T follicular helper cell (primary cell): ENCODE measurements around the gene AKNA.

Experiments used
- DNase-seq: peaks from one replicate; pipeline ENCODE4 v3.0.0-alpha.2; 2020; ENCODE audit warnings: low read depth

AKNA gene

DNA sequence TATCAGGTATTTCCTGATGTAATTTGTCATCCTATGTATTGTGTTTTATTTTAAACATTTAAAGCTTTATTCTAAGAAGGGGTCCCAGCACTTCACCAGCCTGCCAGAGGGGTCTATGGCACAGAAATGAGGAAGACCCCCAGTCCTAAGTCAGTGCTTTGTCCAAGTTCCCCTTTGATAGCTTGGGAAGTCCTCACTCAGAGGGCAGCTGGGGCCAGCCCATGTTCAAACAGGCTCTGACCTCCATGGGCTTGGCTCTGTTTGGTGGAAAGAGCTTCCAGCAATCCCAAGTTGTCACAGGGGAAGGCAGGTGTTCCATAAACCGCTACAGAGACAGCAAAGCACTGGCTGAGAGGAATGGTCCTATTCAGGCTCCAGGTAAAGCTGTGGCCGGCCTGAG, 26.6 kb upstream of the AKNA start:
- no peak for DNase-seq

GRCh38 chr9:114413861-114414301, 26.1 kb upstream of the AKNA start:
- no peak for DNase-seq

- DNase-seq = no peak
These were observed 24.4 kb upstream of the AKNA start for GRCh38 chr9:114412048-114412683.

GRCh38 chr9:114411452-114411851, 23.7 kb upstream of the AKNA start:
- DNase-seq = no peak

GRCh38 chr9:114410910-114411309, 23.1 kb upstream of the AKNA start:
- DNase-seq = no peak

- DNase-seq = no peak
These were observed 22.1 kb upstream of the AKNA start for GRCh38 chr9:114409842-114410241.

DNA sequence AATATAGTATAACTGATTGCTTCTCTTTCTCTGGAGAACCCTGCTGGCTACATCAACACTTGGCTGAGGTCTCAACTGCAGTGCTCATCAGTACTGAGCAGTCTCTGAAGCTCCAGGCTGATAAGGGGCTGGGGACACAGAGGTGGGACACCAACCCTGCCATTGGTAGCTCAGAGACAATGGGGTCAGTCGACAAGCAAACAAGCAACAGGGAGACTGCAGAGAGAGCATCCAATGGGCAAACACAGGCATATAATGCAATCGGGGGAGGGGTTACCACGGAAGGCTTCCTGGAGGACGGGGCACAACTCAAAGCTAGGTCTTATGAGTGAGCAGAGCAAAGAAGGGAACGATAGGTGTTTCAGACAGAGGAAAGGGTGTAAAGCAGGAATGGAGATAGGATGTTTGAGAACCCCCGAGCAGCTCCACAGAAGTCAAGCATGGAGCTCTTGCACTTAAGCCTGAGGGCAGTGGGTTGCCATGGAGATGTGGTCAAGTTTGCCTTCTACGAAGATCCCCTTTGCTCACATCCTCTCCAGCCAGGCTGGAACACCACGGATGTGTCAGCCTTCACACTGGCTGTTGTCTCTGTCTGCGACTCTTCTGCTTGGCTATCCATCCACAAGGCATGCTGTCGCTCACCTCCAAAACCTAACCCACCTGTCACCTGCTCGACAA, 21.5 kb upstream of the AKNA start:
- no peak for DNase-seq

- DNase-seq = no peak
These were observed 20.9 kb upstream of the AKNA start for GRCh38 chr9:114408645-114409044.

GRCh38 chr9:114407889-114408288, 20.1 kb upstream of the AKNA start:
- DNase-seq = no peak

GRCh38 chr9:114406441-114406840, 18.7 kb upstream of the AKNA start:
- no peak for DNase-seq

- peak; percentile 73 for DNase-seq
These were observed 17.7 kb upstream of the AKNA start for GRCh38 chr9:114405294-114406034.

- no peak for DNase-seq
These were observed 16.7 kb upstream of the AKNA start for GRCh38 chr9:114404531-114404930.

DNA sequence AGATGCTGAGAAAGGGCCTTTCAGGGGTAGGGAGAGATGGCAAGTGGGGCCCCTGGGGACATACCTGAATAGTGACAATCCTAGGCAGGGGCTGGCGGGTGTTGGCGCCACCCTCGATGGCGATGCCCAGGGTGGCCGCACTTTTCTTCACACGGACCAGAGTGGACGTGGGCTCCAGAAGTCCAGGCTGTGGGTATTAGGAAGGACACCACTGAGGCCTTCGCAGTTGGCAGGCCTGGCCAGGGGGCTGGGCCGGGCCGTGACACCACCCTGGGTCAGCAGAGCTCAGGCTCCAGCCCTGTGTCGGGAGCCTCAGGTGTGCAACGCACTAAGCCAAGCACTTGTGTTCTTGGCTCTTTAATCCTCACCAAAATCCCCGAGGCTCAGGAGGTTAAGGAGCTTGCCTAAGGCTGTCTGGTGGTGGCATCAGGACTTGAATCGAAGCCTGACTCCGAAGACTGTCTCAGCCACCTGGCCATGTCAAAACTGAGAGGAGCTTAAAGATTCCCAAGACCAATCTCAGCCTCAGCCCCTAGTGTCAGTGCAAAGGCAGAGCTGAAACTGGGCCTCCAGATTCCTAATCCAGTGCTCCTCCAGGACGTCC, 15.5 kb upstream of the AKNA start:
- no peak for DNase-seq

- DNase-seq = no peak
These were observed 13.6 kb upstream of the AKNA start for GRCh38 chr9:114401344-114401743.

- DNase-seq = no peak
These were observed 13.0 kb upstream of the AKNA start for GRCh38 chr9:114400772-114401171.

- no peak for DNase-seq
These were observed 12.4 kb upstream of the AKNA start for GRCh38 chr9:114400219-114400618.

DNA sequence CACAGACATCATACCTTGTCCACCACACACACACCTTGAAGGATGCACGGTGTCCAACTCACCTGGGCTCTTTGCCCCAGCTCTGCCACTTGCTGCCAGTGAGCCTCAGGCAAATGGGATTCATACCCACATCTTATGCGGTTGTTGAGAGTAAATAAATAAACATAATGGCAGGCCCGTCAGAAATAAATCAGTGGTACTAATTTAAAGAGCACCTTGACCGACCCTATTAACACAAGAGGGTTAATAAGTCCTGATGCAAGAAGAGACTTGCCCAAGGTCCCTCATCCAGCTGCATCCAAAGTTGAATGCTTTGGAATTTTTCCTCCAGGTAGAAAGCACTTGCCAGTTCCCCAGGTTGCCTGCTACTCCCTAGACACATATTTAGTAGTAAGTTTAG, 11.6 kb upstream of the AKNA start:
- no peak for DNase-seq

DNA sequence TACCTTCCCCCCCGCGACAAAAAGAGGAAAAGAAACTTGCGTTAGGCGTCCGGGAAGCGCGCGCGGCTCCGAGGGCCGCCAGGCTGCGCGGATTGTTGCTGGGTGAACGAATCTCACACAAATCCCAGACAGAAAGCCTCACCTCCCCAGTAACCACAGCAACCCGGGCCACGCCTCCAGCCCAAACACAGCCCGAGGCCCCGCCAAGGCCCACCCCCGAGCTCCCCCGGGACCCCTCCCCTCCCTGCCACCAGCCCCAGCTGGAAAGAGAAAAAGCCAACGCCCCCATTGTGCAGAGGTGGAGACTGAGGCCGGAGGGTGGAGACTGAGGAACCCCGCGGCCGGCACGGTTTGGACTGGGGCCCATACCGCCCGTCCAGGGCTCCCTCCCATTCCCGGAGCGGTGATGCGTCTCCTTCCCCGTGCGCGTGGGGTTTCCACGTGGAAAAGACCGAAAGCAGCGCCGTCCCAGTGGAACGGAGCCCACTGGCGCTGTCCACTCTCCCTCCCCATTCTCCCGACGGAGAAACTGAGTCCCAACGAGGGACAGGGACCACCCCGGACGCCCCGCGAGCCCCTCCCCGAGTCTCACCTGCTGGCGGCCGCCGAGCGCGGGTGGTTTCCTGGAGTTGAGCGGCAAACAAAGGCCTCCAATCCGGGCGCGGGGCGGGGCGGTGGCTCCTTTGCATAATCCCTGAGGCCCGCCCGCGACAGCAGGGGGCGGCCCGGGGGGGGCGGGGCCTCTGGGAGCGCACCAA, 10.2 kb upstream of the AKNA start:
- DNase-seq = peak; percentile 92

GRCh38 chr9:114397219-114397847, 9.6 kb upstream of the AKNA start:
- no peak for DNase-seq

DNA sequence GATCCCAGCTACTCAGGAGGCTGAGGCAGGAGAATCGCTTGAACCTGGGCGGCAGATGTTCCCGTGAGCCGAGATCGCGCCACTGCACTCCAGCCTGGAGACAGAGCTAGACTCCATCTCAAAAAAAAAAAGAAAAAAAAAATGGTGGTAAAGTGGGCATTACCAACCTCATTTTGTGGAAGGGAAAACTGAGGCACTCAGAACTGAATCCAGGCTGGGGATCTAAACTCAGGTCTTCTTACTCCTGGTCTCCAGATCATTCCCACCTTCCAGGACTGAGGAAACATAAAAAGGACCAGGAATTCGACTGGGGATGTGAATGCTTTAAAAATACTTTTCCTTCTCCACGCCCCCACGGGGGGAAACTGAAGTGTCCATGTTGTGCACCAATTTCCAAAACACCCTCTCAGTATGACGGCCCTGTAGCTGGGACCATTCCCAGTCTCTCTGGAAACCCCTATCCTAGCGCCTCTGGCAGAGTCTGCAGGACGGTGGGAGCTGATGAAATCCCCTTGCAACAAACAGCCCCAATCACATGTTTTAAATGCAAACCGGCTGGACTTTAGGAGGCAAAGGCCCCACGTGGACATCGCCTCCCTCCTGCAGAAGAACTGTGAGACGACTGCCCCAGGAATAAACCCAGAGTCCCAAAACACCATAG, 8.9 kb upstream of the AKNA start:
- DNase-seq = no peak

DNA sequence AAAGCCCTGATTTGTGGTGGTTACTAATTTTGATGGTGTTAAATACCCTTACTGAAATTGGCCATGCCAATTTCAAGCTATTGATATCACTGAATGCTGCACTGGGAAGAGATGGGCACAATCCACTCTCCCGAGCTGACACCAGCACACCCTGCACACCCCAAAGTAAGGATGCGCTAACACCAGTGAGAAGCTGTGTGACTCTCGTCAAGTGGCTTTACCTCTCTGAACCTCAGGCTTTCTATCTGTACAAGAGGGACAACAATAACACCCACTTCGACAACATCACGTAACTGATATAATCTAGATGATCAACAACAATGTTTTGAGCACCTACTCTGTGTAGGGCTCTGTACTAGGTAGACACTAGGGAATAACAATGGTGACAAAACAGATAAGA, 8.0 kb upstream of the AKNA start:
- DNase-seq = no peak
